T47D (cell line): ENCODE data around the gene ZMYM4.

Source experiments
- DNase-seq, 2 experiments: peaks; one replicate each; pipeline versions ENCODE4 v3.0.0 to v3.0.0-alpha.2; 2011 to 2012; ENCODE audit warnings: low read depth in 1 of 2, low spot score in 1 of 2
- JUND ChIP-seq: IDR thresholded peaks from 2 replicates; pipeline ENCODE4 v1.6.1; 2012; ENCODE audit warnings: low read depth
- in situ Hi-C: cut with HindIII; loops from 2 replicates; pipeline ENCODE4 v1.10.0; 2016; ENCODE audit warnings: low sequenced_read_pairs, low pct_unique_long_range_greater_than_20kb

Gene ZMYM4

DNA sequence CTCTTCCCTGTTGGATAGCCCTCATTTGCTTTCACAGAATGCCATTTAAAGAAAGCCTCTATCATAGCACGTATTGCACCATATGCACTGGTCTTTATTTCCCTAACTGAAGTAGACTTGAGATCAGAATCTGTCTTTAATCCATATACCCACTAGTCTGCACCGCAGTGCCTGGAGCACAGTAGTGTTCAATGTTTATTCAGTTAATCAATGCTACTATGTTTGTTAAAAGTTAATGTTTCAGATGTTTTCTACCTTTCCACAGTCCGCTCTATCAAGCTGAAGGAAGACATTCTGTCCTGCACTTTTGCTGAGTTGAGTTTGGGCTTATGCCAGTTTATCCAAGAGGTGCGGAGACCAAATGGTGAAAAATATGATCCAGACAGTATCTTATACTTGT lies 139.2 kb downstream of the ZMYM4 start:
- TF ChIP-seq JUND, result no peak
- no peak for DNase-seq
- in situ Hi-C loops, result no loop called here

DNA sequence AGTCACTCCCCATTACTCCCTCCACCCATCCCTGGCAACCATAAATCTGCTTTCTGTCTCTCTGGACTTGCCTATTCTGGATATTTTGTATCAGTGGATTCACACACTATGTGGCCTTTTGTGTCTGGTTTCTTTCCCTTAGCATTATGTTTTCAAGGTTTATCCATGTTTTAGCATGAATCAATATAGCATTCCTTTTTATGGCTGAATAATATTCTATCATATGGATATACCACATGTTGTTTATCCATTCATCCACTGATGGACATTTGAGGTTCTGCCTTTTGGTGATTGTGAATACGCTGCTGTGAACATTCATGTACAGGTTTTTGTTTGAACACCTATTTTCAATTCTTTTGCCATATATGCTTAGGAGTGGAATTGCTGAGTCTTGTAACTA lies 140.4 kb downstream of the ZMYM4 start:
- no peak for DNase-seq
- TF ChIP-seq JUND, result no peak
- in situ Hi-C loops, result no loop called here

DNA sequence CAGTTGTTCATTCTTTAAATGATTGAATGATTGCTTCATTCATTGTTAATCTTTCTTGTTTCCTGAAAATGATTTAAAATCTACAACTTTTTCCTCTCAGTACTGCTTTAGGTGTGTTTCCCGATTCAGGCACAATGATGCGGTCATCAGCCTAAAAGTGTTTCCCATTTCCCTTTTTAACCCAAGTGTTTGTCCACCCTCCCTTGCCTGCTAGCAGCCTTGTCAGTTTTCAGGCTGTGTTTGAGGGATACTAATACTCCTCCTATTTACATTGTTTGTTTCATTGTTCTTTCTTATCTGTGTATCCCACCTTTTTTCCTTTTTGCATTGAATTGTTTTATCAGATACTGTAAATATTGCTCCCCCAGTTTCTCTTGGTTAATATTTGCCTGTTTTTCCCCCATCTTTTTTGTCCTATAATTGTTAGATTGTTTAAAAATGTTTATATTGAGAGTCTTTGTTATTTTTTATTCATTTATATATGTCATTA lies 157.6 kb downstream of the ZMYM4 start:
- no peak for DNase-seq
- TF ChIP-seq JUND, result no peak
- in situ Hi-C loops, result no loop called here

DNA sequence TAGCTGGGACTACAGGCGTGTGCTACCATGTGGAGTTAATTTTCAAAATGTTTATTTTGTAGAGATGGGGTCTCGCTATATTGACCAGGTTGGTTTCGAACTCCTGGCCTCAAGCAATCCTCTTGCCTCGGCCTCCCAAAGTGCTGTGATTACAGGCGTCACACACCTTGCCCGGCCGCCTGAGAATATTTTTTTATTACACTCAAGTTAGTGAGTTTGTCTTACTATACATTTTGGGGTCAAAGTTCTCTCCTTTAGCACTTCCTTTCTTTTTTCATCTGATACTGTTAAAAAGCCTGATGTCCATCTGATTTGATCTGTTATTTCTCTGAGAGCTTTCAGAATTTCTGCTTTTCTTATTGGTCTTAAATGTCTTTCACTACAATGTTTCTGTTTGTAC lies 159.9 kb downstream of the ZMYM4 start:
- DNase-seq, result no peak
- in situ Hi-C loops, result no loop called here
- no peak for TF ChIP-seq JUND

DNA sequence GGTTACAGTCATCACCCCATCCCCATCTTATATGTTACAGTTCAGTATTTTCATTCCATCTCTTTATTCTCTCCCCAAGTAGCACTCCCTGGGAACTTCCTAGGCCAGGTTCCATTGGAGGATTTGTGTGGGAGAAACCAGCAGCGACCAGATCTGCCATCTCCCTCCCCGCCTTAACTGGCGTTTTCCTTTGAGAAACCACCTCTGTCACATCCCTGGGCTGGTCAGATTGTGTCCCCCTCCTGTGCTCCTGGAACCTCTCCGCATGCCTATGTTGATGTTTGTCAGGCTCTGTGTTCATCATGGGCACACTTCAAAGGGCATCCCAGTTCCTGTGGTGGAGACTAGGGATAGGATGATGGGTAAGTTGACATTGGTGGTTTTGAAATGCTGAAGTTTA lies 162.3 kb downstream of the ZMYM4 start:
- no peak for DNase-seq
- in situ Hi-C loops, result no loop called here
- no peak for TF ChIP-seq JUND

DNA sequence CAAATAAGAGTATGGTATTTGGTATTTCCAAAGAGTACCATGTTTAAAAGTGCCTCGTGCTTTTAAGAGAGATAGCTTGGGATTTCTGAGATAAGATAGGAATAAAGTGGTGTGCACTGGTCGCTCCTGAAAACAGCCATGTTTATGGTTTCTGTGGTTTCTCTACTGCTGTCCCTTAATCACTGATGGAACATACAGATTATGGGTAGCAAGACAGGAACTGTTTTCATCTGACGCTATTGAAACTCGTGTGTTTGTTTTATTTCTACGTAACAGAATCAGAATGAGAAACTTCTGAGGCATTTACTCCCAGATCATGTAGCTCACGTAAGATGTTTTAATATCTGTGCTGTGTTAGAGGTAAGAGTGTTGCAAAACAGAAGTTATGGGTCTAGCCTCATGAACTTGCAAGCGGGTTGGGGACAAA lies 162.7 kb downstream of the ZMYM4 start:
- in situ Hi-C loops, result no loop called here
- no peak for DNase-seq
- TF ChIP-seq JUND, result no peak

DNA sequence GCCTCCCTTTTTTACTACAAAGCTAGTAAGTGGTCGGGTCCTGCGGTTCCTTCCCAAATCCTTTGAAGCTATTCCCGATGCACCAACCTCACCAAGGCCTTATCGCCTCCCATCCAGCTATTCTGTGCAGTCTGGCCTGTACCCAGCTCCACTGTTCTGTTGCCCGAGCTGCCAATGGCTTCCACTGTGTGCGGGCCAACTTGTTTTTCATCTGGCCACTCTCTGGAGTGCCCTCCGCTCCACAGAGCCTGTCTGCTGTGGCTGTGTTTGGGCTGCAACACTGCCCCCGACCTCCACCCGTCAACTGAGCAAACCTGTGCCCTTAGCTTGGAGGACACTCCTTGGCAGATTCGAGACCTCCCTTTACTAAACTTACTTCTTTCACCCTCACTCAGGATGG lies 163.7 kb downstream of the ZMYM4 start:
- DNase-seq, result no peak
- no peak for TF ChIP-seq JUND
- in situ Hi-C loops, result no loop called here

DNA sequence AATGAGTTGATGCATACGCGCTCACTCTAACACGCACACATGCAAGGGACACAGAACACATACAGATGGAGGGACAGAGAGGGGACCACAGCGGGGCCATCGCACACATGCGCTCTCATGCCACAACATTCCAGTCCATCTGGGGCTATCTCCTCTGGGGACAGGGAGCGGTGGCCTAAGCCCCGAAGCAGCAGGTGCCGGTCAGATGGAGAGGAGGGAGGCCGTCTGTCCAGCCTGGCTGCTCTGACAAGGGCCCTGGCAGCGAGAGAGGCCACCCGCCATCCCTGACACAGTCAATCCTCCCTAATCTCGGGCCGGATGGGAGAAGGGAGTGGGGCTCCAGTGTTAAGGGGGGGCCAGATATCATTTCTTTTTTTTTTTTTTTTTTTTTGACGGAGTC lies 165.2 kb downstream of the ZMYM4 start:
- no peak for DNase-seq
- in situ Hi-C loops, result no loop called here
- no peak for TF ChIP-seq JUND

DNA sequence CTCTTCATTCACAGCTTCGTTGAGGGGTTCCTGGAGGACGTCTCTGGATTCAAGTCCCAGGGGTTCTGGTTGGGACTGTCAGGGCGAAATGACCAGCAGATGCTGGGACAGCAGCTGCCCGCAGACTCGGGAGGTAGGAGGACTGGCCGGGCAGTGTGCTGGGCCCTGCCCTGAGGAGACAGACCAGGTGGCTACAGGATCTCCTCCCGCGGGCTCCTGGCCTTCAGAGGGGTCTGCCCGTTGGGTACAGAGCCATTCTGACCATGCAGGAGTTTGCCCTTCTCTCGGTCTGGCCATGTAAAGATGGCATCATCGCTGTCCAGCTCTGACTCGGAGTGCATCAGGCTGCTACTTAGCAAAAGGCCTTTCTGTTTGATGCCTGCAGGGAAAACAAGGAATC lies 166.2 kb downstream of the ZMYM4 start:
- no peak for TF ChIP-seq JUND
- DNase-seq, result no peak
- in situ Hi-C loops, result no loop called here

DNA sequence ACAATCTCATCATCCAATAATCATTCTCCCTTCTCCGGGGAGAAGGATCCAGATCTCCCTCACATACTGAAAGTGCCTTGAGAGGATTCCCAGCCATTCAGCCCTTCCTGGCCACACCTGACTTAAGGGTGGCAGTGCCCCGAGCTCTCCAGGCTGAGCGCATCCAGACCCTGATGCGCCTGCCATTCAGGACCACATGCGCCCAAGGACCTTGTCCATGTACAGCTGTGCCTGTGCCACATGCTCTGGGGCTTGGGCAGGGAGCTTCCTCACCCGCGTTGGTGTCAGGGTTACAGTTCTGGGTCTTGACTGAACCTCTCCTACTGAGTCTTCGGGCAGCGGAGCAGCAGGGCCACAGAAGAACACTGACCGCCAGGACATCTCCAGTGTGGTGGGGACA lies 167.6 kb downstream of the ZMYM4 start:
- TF ChIP-seq JUND, result no peak
- in situ Hi-C loops, result no loop called here
- no peak for DNase-seq

DNA sequence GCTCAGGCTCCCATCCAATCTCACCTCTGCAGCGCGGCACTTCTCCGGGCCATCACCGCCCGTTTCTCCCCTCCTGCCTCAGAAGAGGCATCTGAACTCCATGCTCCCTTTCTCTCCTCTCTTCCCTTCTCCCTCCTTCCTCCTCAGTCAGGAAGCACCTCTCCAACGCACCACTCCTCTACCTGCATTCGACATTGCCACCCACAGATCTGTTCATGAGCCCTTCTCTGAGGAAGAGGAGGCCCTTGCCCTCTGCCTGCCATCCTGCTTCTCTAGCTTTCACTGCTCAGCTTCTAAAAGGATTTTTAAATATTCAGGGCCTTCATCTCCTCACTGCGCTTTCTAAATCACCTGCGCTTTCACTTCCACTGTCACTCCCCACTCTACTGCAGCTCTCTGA lies 168.7 kb downstream of the ZMYM4 start:
- DNase-seq, result no peak
- TF ChIP-seq JUND, result no peak
- in situ Hi-C loops, result no loop called here

DNA sequence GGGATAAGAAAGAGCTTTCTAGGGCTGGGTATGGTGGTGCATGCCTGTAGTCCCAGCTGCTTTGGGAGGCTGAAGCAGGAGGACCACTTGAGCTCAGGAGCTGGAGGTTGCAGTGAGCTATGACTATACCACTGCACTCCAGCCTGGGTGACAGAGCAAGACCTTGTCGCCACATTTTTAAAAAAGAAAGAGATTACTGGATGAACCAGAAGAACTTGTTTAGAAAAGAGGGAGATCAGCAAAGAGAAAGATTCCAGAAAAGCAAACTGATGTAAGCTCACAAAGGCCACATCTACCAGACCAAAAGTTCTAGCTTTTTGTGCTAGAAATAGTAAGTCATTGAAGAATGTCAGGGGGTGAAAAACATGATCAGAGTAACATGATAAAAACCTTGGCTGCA lies 171.1 kb downstream of the ZMYM4 start:
- in situ Hi-C loops, result no loop called here
- no peak for TF ChIP-seq JUND

DNA sequence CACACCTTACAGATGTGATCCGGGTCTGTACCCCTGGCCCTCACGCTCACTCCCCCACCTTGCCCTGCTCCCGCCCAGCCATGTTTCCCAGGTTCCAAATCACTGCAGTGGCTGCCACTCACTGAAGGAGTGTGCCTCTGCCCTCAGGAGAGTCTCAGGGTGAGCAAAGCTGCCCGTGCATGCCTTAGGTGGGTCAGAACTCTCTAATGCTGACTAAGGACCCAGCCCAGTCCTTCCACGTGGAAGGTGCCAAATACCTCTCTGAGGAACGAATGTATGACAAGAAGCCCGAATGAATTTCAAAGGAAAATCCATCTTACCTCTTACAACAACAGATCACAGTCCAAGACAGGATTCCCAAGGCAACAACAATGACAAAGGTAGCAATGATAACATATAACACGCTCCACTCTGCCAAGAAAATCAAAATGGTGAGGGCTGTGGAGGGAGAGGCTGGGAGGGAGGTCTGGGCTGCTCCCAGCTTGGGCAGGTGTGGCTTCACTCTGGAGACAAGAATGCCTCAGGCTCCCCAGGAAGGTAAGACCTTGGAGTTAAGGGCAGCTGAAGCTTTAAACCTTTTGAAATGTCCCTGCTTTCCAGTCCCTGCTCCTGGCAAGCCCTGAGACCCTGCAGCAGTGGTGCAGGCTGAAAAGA lies 173.5 kb downstream of the ZMYM4 start:
- TF ChIP-seq JUND, result no peak
- DNase-seq, result no peak
- in situ Hi-C loops, result no loop called here

More for the DNA sequence above, 171.1 kb downstream of the ZMYM4 start:
- DNase-seq, result no peak

DNA sequence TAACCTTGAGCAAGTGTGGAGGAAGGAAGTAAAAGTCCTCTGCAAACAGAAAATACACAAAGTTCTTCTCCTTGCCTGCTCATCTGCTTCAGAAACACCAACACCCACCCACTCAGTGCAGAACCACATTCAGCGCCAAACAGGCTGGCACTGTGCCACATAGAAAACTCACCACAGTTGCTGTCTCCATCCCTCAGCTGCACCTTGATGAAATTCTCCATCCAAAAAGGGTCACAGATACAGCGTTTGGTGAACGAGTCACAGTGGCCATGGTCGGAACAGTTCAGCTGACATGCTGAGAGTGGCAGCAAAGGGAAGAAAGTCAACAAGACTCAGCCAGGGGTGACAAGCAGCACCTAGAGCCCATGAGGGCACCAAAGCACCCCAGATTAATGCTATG lies 174.2 kb downstream of the ZMYM4 start:
- DNase-seq, result no peak
- in situ Hi-C loops, result no loop called here
- TF ChIP-seq JUND, result no peak
